Measurements from ENCODE around the gene ZNF580. TPM values are rescaled to one million over a fixed set of nuclear protein-coding genes. Genes with fewer than 3 reads are reported as not detected.

The ZNF580 gene
- total RNA-seq, 1 experiment from 2014 or later = 16.0 TPM

- H3K27me3 ChIP-seq (ENCODE audit: control insufficient read depth, insufficient read depth, low read length) = no peaks in the 10 kb centered on the region
- H3K36me3 ChIP-seq (replicated peaks; ENCODE audit: control insufficient read depth, insufficient read depth, low read length) = peaks cover 3% of the 10 kb centered on the region
- no peak for DNase-seq
- no peak overlapping the region for H3K4me3 ChIP-seq (ENCODE audit: insufficient read depth, low read depth, low read length)
Measured at GRCh38 chr19:55686311-55687050, 45.7 kb downstream of the ZNF580 start.

DNA sequence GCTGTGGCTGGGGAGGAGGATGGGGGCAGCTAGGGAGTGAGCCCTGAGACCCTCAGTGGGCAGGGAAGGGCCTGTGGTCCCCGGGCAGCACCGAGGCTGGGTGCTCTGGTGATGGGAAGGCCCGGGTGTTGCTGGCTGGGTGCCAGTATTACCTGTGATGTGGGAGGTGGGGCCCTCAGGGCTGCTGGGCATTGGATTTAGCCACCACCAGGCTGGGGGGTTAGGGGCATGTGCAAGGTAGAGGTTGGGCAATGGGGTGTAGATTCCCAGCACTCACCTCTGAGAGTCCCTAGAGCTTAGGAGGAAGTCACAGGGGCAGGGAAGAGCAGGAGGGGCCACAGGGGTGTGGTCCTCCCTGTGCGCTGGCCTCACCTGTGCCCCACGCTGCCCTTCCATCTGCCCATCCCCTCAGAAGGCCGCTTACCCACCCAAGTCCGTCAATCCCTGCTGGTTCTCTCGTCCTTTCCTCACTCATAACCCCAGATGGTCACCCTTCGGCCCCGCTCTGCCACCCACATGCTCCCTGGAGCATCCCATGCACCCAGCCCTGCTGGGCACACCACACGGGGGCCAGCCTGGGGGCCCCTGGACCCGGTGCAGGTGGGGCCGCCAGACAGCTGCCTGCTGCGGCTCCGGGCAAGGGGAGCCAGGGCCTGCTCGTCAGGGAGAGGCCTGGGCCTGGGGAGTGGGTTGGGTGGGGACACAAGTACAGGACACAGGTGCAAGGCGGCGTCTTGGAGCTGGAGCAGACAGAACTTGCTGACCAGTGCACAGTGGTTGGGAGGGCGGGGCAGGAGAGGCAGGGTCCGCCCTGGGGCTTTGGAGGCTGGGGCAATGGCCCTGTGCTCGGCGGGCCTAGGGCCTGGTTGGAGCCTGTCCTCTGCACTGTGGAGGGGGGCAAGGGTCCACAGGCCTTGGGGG is 46.7 kb downstream of the ZNF580 start:
- DNase-seq = no peak
- no peak overlapping the region for H3K4me3 ChIP-seq (ENCODE audit: insufficient read depth, low read depth, low read length)
- H3K27me3 ChIP-seq (ENCODE audit: control insufficient read depth, insufficient read depth, low read length) = no peaks in the 10 kb centered on the region
- H3K36me3 ChIP-seq (replicated peaks; ENCODE audit: control insufficient read depth, insufficient read depth, low read length) = peaks cover 1% of the 10 kb centered on the region

DNA sequence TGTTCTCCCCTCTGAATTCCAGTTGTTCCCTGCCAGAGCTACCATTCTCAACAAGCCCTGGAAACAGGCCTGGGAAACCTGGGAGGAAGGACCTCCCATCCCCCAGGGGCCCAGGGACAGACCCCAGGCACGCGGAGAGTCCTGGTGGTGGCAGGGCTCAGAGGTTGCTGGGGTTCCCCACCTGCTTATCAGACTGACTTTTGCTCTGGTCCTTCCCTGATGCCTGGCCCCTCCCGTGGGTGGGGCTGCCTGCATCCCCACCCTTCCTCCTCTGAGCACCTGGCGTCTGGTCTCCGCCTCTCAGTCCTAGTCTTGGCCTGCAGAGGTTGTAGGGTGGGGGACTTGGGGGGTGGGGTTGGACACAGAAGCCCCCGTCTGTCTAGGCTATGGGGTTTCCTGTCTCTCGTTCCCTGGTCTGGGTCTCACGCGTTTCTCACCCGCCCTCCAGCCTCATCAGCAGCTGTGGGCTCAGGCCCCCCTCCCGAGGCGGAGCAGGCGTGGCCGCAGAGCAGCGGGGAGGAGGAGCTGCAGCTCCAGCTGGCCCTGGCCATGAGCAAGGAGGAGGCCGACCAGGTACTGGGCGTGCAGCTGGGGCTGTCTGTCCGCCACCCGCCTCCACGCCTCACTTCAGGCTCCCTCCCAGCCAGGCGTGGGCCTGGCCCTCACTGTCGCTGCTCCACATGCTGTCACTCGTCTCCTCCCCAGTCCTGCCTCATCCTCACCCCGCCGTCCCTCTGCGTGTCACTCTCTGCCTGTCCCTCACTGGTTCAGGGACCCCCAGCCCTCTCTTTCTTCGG is 47.8 kb downstream of the ZNF580 start:
- DNase-seq = peak; percentile 75
- peaks cover 2% of the 10 kb centered on the region for H3K36me3 ChIP-seq (replicated peaks; ENCODE audit: control insufficient read depth, insufficient read depth, low read length)
- no peak overlapping the region for H3K4me3 ChIP-seq (ENCODE audit: insufficient read depth, low read depth, low read length)
- H3K27me3 ChIP-seq (ENCODE audit: control insufficient read depth, insufficient read depth, low read length) = no peaks in the 10 kb centered on the region

- H3K27me3 ChIP-seq (ENCODE audit: control insufficient read depth, insufficient read depth, low read length) = no peaks in the 10 kb centered on the region
- H3K4me3 ChIP-seq (ENCODE audit: insufficient read depth, low read depth, low read length) = no peak overlapping the region
- DNase-seq = peak; percentile 59
- H3K36me3 ChIP-seq (replicated peaks; ENCODE audit: control insufficient read depth, insufficient read depth, low read length) = peaks cover 5% of the 10 kb centered on the region
Measured at GRCh38 chr19:55689411-55690108, 48.8 kb downstream of the ZNF580 start.

DNA sequence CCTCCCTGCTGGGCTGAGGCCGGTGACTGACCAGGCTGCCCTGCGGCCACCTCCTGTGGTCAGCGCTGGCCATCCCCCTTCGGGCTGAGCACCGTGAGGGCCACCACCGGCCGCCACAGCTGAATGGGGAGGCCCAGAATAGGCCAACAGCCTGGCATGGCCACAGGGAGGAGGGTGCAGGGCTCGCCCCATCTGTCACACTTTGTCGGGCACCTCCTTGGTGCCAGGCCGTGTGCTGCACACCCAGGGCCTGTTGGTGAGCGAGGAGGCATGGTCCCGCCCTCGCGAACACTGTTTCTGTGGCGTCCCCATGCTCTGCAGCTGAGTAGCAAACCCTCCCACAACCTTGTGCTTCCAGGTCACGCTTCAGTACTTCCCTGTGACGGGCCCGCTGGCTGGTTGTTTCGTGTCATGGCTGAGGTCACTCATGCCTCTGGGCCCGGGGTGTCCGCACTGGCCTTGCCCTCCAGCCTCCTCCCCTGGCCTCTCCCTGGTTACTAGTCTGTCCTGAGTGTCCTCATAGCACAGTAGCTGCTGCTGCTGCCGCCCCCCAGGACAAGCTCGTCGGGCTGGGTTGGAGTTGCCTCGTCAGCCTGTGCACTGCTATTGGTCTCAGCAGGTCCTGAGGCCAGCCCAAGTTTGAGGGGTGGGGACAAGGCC is 49.4 kb downstream of the ZNF580 start:
- peak; percentile 56 for DNase-seq
- no peaks in the 10 kb centered on the region for H3K27me3 ChIP-seq (ENCODE audit: control insufficient read depth, insufficient read depth, low read length)
- H3K4me3 ChIP-seq (ENCODE audit: insufficient read depth, low read depth, low read length) = no peak overlapping the region
- H3K36me3 ChIP-seq (replicated peaks; ENCODE audit: control insufficient read depth, insufficient read depth, low read length) = peaks cover 7% of the 10 kb centered on the region

DNA sequence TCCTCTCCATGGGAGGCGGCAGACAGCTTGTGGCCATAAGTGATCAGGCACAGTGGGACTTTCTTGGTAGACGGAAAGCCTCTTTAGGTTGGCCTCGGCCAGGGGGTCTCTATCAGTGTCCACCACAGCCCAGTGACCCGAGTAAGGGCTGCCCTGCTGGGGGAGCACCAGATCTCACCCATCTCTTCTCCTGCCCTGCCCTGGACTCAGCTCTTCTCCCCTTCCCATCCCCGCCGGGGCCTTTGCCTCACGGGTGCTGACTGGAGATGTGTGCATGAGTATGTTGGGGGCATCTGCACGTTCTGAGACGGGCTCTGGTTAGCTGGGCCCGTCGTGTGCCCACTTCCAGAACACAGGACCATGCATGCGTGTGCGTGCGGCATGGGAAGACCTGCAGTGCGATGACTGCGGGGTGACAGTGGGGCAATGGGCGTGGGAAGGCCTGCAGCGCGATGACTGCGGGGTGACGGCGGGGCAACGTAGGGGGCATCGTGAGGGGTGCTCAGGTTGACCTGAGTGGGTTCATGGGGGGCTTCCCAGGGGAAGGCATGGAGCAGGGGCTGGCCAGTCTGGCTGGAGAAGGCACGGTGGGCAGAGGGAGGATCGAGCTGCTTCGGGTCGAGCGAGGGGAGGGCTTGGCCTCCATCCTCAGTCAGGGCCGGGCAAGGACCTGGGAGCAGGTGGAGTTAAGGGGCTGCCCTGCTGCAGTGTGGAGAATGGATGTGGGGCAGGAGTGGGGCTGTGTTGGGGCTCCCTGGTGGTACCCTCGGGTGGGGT is 50.2 kb downstream of the ZNF580 start:
- peak; percentile 56 for DNase-seq
- Histone ChIP-seq H3K4me3 (ENCODE audit: insufficient read depth, low read depth, low read length) (no peak overlapping the region), H3K36me3 (replicated peaks; ENCODE audit: control insufficient read depth, insufficient read depth, low read length) (peaks cover 7% of the 10 kb centered on the region), H3K27me3 (ENCODE audit: control insufficient read depth, insufficient read depth, low read length) (no peaks in the 10 kb centered on the region)

DNA sequence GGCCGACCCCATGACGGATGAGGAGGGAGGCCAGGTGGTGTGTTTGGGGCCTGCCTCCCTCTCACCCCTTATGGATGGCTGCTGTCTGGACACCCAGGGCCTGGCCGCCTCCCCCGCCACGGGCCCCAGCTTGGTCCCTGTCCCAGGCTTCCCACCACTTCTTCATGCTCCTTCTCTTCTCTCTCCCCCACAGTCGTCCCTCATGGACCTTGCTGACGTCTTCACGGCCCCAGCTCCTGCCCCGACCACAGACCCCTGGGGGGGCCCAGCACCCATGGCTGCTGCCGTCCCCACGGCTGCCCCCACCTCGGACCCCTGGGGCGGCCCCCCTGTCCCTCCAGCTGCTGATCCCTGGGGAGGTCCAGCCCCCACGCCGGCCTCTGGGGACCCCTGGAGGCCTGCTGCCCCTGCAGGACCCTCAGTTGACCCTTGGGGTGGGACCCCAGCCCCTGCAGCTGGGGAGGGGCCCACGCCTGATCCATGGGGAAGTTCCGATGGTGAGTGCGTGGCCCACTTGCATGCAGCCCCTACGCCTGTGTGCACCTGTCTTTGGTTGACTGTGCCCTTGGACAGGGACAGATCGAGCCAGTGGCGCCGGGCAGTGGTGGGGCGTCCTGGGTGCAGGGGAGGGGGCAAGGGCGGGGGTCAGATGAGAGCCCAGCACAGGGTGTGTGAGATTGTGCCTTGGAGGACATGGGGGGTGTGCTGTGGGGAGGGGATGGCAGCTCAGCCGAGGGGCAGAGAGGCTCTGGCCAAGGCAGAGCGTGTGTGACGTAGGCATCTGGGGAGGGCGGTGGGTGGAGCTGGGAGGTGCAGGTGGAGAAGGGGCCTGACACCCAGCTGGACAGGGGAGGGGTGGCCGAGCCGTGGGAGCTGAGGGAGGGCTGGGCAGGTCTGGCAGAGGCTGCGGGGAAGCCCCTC is 51.0 kb downstream of the ZNF580 start:
- Histone ChIP-seq H3K36me3 (replicated peaks; ENCODE audit: control insufficient read depth, insufficient read depth, low read length) (peaks cover 11% of the 10 kb centered on the region), H3K4me3 (ENCODE audit: insufficient read depth, low read depth, low read length) (no peak overlapping the region), H3K27me3 (ENCODE audit: control insufficient read depth, insufficient read depth, low read length) (no peaks in the 10 kb centered on the region)
- DNase-seq = peak; percentile 66

DNA sequence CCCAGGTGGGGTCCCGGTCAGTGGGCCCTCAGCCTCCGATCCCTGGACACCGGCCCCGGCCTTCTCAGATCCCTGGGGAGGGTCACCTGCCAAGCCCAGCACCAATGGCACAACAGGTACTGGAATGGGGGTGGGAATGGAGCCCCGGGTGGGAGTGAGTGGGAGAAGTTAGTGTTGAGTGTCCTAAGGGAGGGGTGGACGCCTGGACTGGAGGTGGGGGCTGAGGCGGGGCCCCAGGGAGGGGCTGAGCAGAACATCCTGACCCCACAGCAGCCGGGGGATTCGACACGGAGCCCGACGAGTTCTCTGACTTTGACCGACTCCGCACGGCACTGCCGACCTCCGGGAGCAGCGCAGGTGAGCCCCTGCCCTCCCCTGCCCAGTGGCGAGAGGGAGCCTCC is 51.9 kb downstream of the ZNF580 start:
- Histone ChIP-seq H3K36me3 (replicated peaks; ENCODE audit: control insufficient read depth, insufficient read depth, low read length) (peaks cover 11% of the 10 kb centered on the region), H3K4me3 (ENCODE audit: insufficient read depth, low read depth, low read length) (no peak overlapping the region), H3K27me3 (ENCODE audit: control insufficient read depth, insufficient read depth, low read length) (no peaks in the 10 kb centered on the region)
- DNase-seq = peak; percentile 65

Other genes starting within 250 kb of the ZNF580 start
- gene UBE2S, start 233.2 kb upstream of the ZNF580 start, total RNA-seq (2014; rRNA removed; shearing (Covaris generic)) = 369 and 380 TPM in 2 replicates
- gene SHISA7, start 197.7 kb upstream of the ZNF580 start, total RNA-seq (2014; rRNA removed; shearing (Covaris generic)) = 0.04 and 0.07 TPM in 2 replicates
- gene ISOC2, start 179.4 kb upstream of the ZNF580 start, total RNA-seq (2014; rRNA removed; shearing (Covaris generic)) = 178 and 185 TPM in 2 replicates
- 1.6 and 3.7 TPM in 2 replicates for gene C19orf85, start 176.3 kb upstream of the ZNF580 start, total RNA-seq (2014; rRNA removed; shearing (Covaris generic))
- 5.8 and 8.1 TPM in 2 replicates for gene ZNF628, start 164.4 kb upstream of the ZNF580 start, total RNA-seq (2014; rRNA removed; shearing (Covaris generic))
- 56.0 and 71.2 TPM in 2 replicates for gene NAT14, start 155.8 kb upstream of the ZNF580 start, total RNA-seq (2014; rRNA removed; shearing (Covaris generic))
- gene SSC5D, start 152.6 kb upstream of the ZNF580 start, total RNA-seq (2014; rRNA removed; shearing (Covaris generic)) = 0.48 and 0.87 TPM in 2 replicates
- 4.0 and 4.6 TPM in 2 replicates for gene SBK2, start 103.9 kb upstream of the ZNF580 start, total RNA-seq (2014; rRNA removed; shearing (Covaris generic))
- gene SBK3, start 95.5 kb upstream of the ZNF580 start, total RNA-seq (2014; rRNA removed; shearing (Covaris generic)) = 0.17 and 2.4 TPM in 2 replicates
- 17.2 and 20.5 TPM in 2 replicates for gene ZNF579, start 60.2 kb upstream of the ZNF580 start, total RNA-seq (2014; rRNA removed; shearing (Covaris generic))
- gene FIZ1, start 41.5 kb upstream of the ZNF580 start, total RNA-seq (2014; rRNA removed; shearing (Covaris generic)) = 4.3 and 4.7 TPM in 2 replicates
- 11.2 and 13.6 TPM in 2 replicates for gene ZNF524, start 40.7 kb upstream of the ZNF580 start, total RNA-seq (2014; rRNA removed; shearing (Covaris generic))
- gene ZNF865, start 35.4 kb upstream of the ZNF580 start, total RNA-seq (2014; rRNA removed; shearing (Covaris generic)) = 3.5 and 4.9 TPM in 2 replicates
- gene ZNF784, start 16.4 kb upstream of the ZNF580 start, total RNA-seq (2014; rRNA removed; shearing (Covaris generic)) = 9.8 and 12.5 TPM in 2 replicates
- 64.7 and 67.0 TPM in 2 replicates for gene ZNF581, start 2.6 kb downstream of the ZNF580 start, total RNA-seq (2014; rRNA removed; shearing (Covaris generic))
- 13.2 and 14.4 TPM in 2 replicates for gene CCDC106, start 7.2 kb downstream of the ZNF580 start, total RNA-seq (2014; rRNA removed; shearing (Covaris generic))
- 231 and 289 TPM in 2 replicates for gene U2AF2, start 14.0 kb downstream of the ZNF580 start, total RNA-seq (2014; rRNA removed; shearing (Covaris generic))
- 156 and 157 TPM in 2 replicates for gene EPN1, start 34.2 kb downstream of the ZNF580 start, total RNA-seq (2014; rRNA removed; shearing (Covaris generic))
- not detected in 2 replicates for gene NLRP9, start 97.4 kb downstream of the ZNF580 start, total RNA-seq (2014; rRNA removed; shearing (Covaris generic))
- gene RFPL4A, start 118.1 kb downstream of the ZNF580 start, total RNA-seq (2014; rRNA removed; shearing (Covaris generic)) = not detected in 2 replicates
- not detected in 2 replicates for gene RFPL4AL1, start 128.1 kb downstream of the ZNF580 start, total RNA-seq (2014; rRNA removed; shearing (Covaris generic))
- not detected in 2 replicates for gene NLRP11, start 191.0 kb downstream of the ZNF580 start, total RNA-seq (2014; rRNA removed; shearing (Covaris generic))
- not detected in 2 replicates for gene NLRP4, start 195.5 kb downstream of the ZNF580 start, total RNA-seq (2014; rRNA removed; shearing (Covaris generic))